HT1080 (cell line): ENCODE data around the gene FLG2. TPM values are rescaled to one million over a fixed set of nuclear protein-coding genes. Genes with fewer than 3 reads are reported as not detected.
"Not testable (repeated sequence)": the region's sequence is repeated elsewhere in the genome, so short reads cannot be mapped to it uniquely, and the experiment has no call there.

Experiments
- DNase-seq: peaks from one replicate; pipeline ENCODE4 v3.0.0-alpha.2; 2015; ENCODE audit warnings: low read depth
- small RNA-seq: library from RNA; depleted of rRNA; stranded (forward); fragments of <200 nt; gene quantifications from one replicate; pipeline ENCODE3, GENCODE V24; 2014
- total RNA-seq: library from RNA; depleted of rRNA; stranded (reverse); fragments of >200 nt; shearing (Covaris generic); gene quantifications from 2 replicates; pipeline ENCODE4 v1.2.3, GENCODE V29; 2014; rRNA removed

The FLG2 gene
- total RNA-seq, 1 experiment from 2014 or later = not detected

DNA sequence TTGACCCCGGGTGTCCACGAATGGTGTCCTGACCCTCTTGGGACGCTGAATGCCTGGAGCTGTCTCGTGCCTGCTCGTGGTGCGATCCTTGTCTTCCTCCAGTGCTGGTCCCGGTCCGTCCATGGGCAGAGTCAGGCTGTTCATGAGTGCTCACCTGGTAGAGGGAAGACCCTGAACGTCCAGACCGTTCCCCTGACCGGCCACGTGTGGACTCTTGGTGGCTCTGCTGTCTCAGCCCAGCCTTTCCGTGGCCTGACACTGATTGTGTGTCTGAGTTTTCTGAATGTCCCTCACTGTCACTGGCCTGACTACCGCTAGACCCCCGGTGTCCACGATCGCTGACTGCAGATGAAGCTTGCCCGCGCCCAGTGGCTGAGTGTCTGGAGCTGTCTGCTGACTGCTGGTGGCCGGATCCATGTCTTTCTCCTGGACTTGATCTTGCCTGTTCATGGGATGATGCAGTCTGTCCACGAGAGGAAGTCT is 46.4 kb downstream of the FLG2 start:
- no peak for DNase-seq

DNA sequence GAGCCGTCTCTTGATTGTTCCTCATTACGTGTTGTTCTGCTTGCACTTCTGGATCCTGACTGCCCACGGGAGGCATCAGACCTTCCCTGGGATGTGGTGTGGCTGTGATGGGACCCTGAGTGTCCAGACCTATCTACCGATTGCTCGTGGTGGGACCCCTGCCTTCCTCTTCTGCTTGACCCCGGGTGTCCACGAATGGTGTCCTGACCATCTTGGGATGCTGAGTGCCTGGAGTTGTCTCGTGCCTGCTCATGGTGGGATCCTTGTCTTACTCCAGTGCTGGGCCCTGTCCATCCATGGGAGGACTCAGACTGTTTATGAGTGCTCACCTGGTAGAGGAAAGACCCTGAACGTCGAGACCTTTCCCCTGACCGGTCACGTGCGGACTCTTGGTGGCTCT is 47.6 kb downstream of the FLG2 start:
- DNase-seq = not testable (repeated sequence)

DNA sequence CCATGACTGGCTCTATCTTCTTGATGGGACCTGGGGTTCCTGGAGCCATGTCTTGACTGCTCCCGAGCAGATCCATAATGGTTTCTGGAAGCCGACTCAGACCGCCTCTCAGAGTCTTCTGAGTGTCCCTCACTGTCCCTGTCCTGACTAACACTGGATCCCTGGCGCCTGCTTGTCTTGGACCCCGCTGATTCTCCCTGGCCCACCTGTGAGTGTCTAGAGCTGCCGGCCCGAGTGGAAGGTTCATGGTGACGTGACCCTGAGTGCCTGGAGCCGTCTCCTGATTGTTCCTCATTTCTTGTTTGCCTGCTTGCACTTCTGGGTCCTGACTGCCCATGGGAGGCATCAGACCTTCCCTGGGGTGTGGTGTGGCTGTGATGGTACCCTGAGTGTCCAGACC is 49.9 kb downstream of the FLG2 start:
- no peak for DNase-seq

DNA sequence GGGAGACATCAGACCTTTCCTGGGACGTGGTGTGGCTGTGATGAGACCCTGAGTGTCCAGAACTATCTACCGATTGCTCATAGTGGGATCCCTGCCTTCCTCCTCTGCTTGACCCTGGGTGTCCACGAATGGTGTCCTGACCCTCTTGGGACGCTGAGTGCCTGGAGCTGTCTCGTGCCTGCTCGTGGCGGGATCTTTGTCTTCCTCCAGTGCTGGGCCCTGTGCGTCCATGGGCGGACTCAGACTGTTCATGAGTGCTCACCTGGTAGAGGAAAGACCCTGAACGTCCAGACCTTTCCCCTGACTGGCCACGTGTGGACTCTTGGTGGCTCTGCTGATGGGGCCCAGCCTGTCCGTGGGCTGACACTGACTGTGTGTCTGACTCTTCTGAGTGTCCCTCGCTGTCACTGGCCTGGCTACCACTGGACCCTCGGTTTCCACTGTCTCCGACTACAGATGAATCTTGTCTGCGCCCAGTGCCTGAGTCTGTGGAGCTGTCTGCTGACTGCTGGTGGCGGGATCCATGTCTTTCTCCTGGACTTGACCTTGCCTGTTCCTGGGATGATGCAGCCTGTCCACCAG is 50.4 kb downstream of the FLG2 start:
- not testable (repeated sequence) for DNase-seq

DNA sequence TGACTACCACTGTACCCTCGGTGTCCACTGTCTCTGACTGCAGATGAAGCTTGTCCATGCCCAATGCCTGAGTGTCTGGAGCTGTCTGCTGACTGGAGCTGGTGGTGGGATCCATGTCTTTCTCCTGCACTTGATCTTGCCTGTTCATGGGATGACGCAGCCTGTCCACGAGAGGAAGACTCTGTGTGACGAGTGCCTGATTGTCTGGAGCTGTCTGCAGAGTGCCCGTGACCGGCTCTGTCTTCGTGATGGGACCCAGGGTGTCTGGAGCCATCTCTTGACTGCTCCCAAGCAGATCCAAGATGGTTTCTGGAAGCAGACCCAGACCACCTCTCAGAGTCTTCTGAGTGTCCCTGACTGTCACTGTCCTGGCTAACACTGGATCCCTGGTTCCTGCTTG is 51.0 kb downstream of the FLG2 start:
- DNase-seq = not testable (repeated sequence)

DNA sequence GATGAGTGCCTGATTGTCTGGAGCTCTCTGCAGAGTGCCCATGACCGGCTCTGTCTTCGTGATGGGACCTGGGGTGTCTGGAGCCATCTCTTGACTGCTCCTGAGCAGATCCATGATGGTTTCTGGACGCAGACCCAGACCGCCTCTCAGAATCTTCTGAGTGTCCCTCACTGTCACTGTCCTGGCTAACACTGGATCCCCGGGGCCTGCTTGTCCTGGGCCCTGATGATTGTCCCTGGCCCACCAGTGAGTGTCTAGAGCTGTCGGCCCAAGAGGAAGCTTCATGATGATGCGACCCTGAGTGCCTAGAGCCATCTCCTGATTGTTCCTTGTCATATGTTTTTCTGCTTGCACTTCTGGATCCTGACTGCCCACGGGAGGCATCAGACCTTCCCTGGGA is 51.8 kb downstream of the FLG2 start:
- not testable (repeated sequence) for DNase-seq

DNA sequence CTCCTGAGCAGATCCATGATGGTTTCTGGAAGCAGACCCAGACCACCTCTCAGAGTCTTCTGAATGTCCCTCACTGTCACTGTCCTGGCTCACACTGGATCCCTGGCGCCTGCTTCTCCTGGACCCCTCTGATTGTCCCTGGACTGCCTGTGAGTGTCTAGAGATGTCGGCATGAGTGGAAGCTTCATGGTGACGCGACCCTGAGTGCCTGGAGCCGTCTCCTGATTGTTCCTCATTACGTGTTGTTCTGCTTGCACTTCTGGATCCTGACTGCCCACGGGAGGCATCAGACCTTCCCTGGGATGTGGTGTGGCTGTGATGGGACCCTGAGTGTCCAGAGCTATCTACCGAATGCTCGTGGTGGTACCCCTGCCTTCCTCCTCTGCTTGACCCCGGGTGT is 53.7 kb downstream of the FLG2 start:
- not testable (repeated sequence) for DNase-seq

DNA sequence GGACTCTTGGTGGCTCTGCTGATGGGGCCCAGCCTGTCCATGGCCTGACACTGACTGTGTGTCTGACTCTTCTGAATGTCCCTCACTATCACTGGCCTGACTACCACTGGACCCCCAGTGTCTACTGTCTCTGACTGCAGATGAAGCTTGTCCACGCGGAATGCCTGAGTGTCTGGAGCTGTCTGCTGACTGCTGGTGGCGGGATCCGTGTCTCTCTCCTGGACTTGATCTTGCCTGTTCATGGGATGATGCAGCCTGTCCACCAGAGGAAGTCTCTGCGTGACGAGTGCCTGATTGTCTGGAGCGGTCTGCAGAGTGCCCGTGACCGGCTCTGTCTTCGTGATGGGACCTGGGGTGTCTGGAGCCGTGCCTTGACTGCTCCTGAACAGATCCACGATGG is 55.0 kb downstream of the FLG2 start:
- not testable (repeated sequence) for DNase-seq

DNA sequence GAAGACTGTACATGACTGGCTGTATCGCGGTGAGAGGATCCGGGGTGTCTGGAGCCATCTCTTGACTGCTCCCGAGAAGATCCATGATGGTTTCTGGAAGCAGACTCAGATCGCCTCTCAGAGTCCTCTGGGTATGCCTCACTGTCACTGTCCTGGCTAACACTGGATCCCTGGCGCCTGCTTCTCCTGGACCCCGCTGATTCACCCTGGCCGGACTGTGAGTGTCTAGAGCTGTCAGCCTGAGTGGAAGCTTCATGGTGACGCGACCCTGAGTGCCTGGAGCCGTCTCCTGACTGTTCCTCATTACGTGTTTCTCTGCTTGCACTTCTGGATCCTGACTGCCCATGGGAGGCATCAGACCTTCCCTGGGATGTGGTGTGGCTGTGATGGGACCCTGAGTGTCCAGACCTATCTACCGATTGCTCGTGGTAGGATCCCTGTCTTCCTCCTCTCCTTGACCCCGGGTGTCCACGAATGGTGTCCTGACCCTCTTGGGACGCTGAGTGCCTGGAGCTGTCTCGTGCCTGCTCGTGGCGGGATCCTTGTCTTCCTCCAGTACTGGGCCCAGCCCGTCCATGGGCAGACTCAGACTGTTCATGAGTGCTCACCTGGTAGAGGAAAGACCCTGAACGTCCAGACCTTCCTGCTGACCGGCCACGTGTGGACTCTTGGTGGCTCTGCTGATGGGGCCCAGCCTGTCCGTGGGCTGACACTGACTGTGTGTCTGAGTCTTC is 56.5 kb downstream of the FLG2 start:
- DNase-seq = not testable (repeated sequence)

Small RNAs within 50 kb of the gene (small RNA-seq; reads per million reads assigned to genes)
- not detected for gene HMGN3P1

Other genes with a start within 250 kb of the FLG2 start
- gene TCHH, start 244.6 kb downstream of the FLG2 start, total RNA-seq = under 0.01 TPM in 1 of 2 replicates, not detected in the other
- gene RPTN, start 200.8 kb downstream of the FLG2 start, total RNA-seq = not detected in 2 replicates
- gene HRNR, start 135.8 kb downstream of the FLG2 start, total RNA-seq = not detected in 2 replicates
- gene FLG, start 34.8 kb downstream of the FLG2 start, total RNA-seq = 0.80 and 0.88 TPM in 2 replicates
- gene CRNN, start 54.3 kb upstream of the FLG2 start, total RNA-seq = not detected in 2 replicates
- not detected in 2 replicates for gene LCE5A, start 150.8 kb upstream of the FLG2 start, total RNA-seq
- not detected in 2 replicates for gene CRCT1, start 154.5 kb upstream of the FLG2 start, total RNA-seq
- not detected in 2 replicates for gene LCE3E, start 206.8 kb upstream of the FLG2 start, total RNA-seq
- gene LCE3D, start 220.5 kb upstream of the FLG2 start, total RNA-seq = not detected in 2 replicates
- not detected in 2 replicates for gene LCE3C, start 240.2 kb upstream of the FLG2 start, total RNA-seq